Measurements from ENCODE around the gene SHF.

- TF ChIP-seq CTCF (IDR thresholded peaks at IDR 0.05) = peak; percentile 75
- no peak for TF ChIP-seq EZH2 (IDR thresholded peaks at IDR 0.05; ENCODE audit: borderline replicate concordance, insufficient read depth, low read depth, low read length, poor library complexity, severe bottlenecking)
Measured at GRCh38 chr15:45162771-45163507, 24.8 kb downstream of the SHF start.

All from B cell (primary cell).